GM13977 (cell line): Measurements from ENCODE around the gene SOCS3.

Experiments used
- DNase-seq: peaks from one replicate; pipeline ENCODE4 v3.0.0; 2012; ENCODE audit warnings: low spot score
- in situ Hi-C: fragments of 300-500 bp; cut with MboI; formaldehyde crosslinking; loops from one replicate; pipeline ENCODE4 v1.12.0; 2022; ENCODE audit warnings: low sequenced_read_pairs, low pct_unique_long_range_greater_than_20kb, mixed read lengths, inconsistent platforms; ENCODE audit not compliant: unreplicated experiment
- TF ChIP-seq, protein P1 (sequence below): IDR thresholded peaks from 2 replicates; pipeline ENCODE4 v1.5.1; 2012; ENCODE audit warnings: mild to moderate bottlenecking, control low read depth; ENCODE audit not compliant: insufficient read depth; ENCODE audit errors: extremely low read depth, missing control alignments

The SOCS3 gene

DNA sequence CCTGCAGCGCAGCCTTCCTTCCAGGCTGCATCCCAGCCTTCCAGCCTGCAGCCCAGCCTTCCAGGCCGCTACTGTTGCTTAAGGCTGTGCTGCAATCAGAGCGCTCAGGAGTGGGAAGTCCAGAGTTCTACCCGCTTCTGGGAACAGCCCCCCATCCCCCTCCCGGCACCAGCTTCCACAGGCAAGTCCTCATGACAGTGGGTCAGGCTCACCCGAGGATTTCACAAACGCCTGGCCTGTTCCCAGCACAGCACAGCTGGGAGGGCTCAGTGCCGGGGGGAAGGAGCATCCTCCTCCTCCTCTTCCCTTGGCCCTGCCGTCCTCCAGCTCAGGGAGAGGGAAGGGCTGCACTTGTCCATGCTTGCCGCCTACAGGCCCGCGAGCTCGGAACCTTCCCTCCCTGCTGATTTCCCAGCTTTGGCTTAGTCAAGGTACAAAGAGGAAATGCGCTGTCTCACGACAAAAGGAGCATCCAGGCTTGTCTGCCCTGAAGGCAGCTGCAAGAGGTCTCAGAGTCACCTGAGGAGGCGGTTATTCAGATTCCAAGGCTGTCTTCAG is 8.3 kb downstream of the SOCS3 start:
- TF ChIP-seq, protein P1, sequence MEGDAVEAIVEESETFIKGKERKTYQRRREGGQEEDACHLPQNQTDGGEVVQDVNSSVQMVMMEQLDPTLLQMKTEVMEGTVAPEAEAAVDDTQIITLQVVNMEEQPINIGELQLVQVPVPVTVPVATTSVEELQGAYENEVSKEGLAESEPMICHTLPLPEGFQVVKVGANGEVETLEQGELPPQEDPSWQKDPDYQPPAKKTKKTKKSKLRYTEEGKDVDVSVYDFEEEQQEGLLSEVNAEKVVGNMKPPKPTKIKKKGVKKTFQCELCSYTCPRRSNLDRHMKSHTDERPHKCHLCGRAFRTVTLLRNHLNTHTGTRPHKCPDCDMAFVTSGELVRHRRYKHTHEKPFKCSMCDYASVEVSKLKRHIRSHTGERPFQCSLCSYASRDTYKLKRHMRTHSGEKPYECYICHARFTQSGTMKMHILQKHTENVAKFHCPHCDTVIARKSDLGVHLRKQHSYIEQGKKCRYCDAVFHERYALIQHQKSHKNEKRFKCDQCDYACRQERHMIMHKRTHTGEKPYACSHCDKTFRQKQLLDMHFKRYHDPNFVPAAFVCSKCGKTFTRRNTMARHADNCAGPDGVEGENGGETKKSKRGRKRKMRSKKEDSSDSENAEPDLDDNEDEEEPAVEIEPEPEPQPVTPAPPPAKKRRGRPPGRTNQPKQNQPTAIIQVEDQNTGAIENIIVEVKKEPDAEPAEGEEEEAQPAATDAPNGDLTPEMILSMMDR, result no peak
- DNase-seq, result no peak
- in situ Hi-C loops, result no loop called here

DNA sequence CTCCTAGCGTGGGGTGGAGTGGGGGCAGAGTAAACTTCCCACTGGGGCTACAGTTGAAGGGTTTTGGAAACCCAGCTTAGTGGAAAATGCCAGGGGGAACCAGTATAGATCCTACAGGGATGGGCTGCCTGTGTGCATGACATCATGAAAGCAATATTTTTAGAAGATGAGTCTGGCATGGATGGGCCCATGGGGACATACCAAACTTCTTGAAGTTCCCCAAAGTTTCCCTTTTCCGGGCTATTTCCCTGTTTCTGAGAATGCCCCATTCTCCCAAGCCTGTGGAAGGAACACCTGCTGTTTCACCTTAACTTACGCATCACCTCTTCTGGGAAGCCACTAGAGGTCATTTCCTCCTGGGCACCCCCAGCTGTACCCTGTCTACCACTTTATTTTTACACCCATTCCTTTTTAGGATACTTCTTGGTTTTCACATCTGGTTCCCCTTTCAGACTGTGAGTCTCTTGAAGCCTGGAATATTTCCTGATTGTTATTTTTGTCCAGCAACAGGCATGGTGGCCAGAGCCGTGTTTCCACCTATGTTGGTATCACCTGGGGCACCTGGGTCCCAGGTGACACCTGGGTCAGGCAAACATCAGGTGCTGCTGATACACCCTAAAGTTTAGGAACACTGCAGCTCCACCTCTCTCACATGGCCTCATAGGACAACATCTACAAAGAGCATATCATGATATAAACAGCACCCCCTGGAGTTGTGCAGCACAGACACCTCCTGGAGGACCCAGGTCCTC is 9.8 kb downstream of the SOCS3 start:
- DNase-seq, result no peak
- TF ChIP-seq, protein P1, result no peak
- in situ Hi-C loops, result no loop called here

DNA sequence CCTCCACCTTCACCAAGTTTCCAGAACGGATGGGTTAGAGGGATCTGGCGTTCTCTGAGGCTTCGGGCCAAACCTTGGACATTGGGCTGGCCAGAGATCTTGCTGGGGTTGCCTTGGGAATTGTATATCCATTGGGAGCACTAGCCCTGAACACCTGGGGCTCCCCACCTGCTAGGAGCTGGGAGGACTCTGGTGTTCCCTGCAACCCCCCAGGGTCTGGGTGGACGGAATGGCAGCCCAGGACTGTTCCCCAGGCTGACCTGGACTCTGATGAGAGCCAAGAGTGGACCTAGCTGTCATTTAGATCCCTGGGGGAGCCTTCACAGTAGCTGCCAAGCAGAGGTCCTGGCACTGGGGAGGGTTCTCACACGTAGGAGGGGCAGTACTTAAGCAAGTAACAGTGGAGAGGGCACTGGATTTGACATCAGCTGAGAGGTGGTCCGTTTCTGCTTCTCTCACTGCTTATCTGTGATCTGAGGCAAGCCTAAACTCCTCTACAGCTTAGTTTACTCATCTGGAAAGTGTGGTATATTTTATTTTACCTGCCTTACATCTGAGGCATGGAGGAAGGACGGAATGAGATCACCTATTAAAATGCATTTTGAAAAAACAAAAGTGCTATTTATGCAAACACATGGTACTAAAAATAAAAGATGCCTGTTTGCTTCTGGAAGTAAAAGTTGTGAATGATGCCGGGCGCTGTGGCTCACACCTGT is 11.7 kb downstream of the SOCS3 start:
- in situ Hi-C loops, result no loop called here
- TF ChIP-seq, protein P1, result no peak
- no peak for DNase-seq

DNA sequence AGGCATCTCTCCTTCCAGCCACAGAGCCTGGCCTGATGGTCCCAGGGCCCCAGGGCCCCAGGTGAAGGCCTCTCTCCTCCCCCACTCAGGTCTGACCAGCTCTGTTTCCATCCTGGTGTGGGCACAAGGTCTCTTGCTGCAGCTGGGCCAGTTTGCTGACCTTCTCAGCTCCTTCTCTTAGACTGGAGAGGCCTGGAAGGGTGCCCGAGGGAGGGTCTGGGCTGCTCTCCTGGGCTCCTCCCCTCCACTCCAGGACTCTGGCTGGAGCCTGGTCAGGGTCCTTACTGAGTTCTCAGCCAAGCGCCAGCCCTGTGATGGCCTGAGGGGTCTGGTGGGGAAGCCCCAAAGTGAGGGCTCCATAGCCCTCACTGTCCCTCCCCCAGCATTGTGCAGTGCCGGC is 12.4 kb downstream of the SOCS3 start:
- no peak for DNase-seq
- in situ Hi-C loops, result no loop called here
- TF ChIP-seq, protein P1, result no peak

DNA sequence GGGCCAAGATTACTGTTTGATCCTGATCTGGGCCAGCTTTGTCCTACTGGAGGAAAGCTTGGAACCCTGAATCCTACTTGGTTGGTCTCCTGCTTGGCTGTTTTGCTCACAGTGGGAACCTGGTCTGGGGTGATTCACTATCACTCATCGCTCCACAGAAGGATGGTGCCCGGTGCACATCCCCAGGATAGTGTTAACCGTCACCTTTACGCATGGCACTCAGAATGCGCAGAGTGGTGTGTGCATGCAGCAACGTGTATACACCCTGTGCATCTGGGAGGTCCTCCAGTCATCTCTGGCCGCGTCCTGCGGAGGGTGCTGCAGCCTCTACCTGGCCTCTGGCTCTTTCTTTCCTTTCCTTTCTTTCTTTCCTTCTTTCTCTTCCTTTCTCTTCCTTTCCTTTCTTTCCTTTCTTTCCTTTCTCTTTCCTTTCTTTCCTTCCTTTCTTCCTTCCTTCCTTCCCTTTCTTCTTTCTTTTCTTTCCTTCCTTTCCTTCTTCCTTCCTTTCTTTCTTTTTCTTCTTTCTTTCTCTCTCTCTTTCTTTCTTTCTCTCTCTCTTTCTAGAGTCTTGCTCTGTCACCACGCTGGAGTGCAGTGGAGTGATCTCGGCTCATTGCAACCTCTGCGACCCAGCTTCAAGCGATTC is 13.1 kb downstream of the SOCS3 start:
- TF ChIP-seq, protein P1, result peak; percentile 13
- in situ Hi-C loops, result no loop called here

DNA sequence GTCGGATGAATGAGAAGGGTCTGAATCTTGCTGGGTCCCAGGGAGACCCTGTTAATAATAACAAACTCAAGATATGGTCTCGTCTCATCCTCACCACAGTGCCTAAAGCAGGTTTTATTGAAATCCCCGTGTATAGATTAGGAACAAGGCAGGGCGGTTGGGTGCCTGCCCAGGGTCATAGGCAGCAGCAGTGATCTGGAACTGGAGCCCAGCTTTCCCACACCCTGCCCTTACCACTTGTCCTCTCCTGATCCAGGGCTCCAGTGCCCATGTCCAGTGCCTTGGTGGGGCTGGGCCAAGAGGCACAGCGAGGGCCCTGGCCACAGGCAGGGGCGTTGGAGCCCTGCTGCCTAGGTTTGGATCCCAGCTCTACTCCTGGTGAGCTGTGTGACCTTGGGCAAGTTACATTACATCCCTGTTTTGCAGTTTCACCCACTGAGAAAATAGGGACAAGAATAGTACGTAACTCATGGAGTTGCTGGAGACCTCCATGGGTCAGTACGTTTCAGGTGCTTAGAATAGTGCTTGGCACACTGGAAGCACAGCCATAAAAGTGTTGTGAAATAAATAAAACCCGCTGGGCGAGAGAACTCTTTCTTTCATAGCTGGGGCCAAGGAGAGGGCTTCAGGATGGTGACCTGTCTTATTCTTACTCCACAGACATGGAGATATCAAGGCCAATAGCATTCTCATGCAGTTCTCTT is 13.9 kb downstream of the SOCS3 start:
- no peak for DNase-seq
- TF ChIP-seq, protein P1, result no peak
- in situ Hi-C loops, result no loop called here

More for the DNA sequence above, 13.1 kb downstream of the SOCS3 start:
- no peak for DNase-seq
